GM12878 (cell line): ENCODE results near the gene NDUFV1. TPM values are rescaled to one million over a fixed set of nuclear protein-coding genes. Genes with fewer than 3 reads are reported as not detected.

Experiments used
- ATAC-seq: fragments of 200-7000 bp; cut with Tn5 transposase; 3 replicates; pipeline ENCODE4 v1.9.1; 2020; ENCODE audit warnings: mild to moderate bottlenecking, moderate library complexity
- BruUV-seq: library from RNA; stranded (reverse); fragments of 400-500 nt; replicated peaks from 2 replicates; lab custom pipeline; 2021; lab: Mats Ljungman, UMichigan
- CTCF ChIA-PET: fragments of 300-600 bp; sonication (Branson Sonifier 250); formaldehyde crosslinking; extraction: SDS; loops from one replicate; lab custom pipeline; 2021; ENCODE audit warnings: inconsistent platforms; lab: Yijun Ruan, JAX
- POLR2A ChIA-PET: fragments of 350-600 bp; formaldehyde crosslinking; extraction: SDS; loops from one replicate; lab custom pipeline; 2021; ENCODE audit warnings: inconsistent platforms; lab: Charles Lee
- RAD21 ChIA-PET: fragments of 300-600 bp; sonication (Branson Sonifier 250); formaldehyde crosslinking; loops from one replicate; lab custom pipeline; 2023; ENCODE audit warnings: antibody characterized with exemption; ENCODE audit not compliant: unreplicated experiment; lab: Charles Lee
- SMC1A ChIA-PET: fragments of 300-600 bp; sonication (Branson Sonifier 250); formaldehyde crosslinking; loops from one replicate; lab custom pipeline; 2023; ENCODE audit not compliant: unreplicated experiment, uncharacterized antibody; lab: Charles Lee
- DNase-seq: peaks from one replicate; pipeline ENCODE4 v3.0.0-alpha.2; 2011; ENCODE audit warnings: low read depth, low spot score
- FAIRE-seq: peaks from 3 replicates; lab custom pipeline; 2011; peaks lifted over from hg19 to GRCh38; lab: Jason Lieb, UNC
- H2AFZ ChIP-seq: 2 replicates; pipeline ENCODE4 v1.6.0; 2011; ENCODE audit warnings: low read depth, low read length, control low read depth; ENCODE audit not compliant: control insufficient read depth
- H3K27ac ChIP-seq: 2 replicates; pipeline ENCODE4 v1.5.1; 2011; ENCODE audit warnings: control low read depth; ENCODE audit not compliant: control insufficient read depth, insufficient read depth
- H3K27me3 ChIP-seq, 2 experiments: replicated peaks in 1 of 2; 2 replicates each; pipeline versions ENCODE4 v1.6.0 to v1.6.1; 2011; ENCODE audit warnings: low read length in 1 of 2; ENCODE audit not compliant: control insufficient read depth in 2 of 2, insufficient read depth in 2 of 2
- H3K36me3 ChIP-seq, 2 experiments: 2 replicates each; pipeline ENCODE4 v1.5.1; 2011; ENCODE audit warnings: low read length in 1 of 2; ENCODE audit not compliant: control insufficient read depth in 2 of 2, insufficient read depth in 2 of 2
- H3K4me1 ChIP-seq: 2 replicates; pipeline ENCODE4 v1.6.1; 2011; ENCODE audit warnings: mild to moderate bottlenecking, low read length, moderate library complexity, mixed read lengths; ENCODE audit not compliant: control insufficient read depth, insufficient read depth
- H3K4me2 ChIP-seq: 2 replicates; pipeline ENCODE4 v1.6.0; 2011; ENCODE audit warnings: control low read depth; ENCODE audit not compliant: control insufficient read depth, insufficient read depth
- H3K4me3 ChIP-seq: fragments of 200-600 bp; sonication (generic); 2 replicates; pipeline ENCODE4 v1.5.1; 2016
- H3K79me2 ChIP-seq: 2 replicates; pipeline ENCODE4 v1.6.0; 2011; ENCODE audit warnings: low read length; ENCODE audit not compliant: control insufficient read depth, insufficient read depth
- H3K9ac ChIP-seq: 2 replicates; pipeline ENCODE4 v1.8.0; 2011; ENCODE audit warnings: low read length, control low read depth, mixed read lengths; ENCODE audit not compliant: control insufficient read depth, insufficient read depth
- H3K9me3 ChIP-seq: replicated peaks from 3 replicates; pipeline ENCODE4 v1.5.1; 2011; ENCODE audit warnings: mild to moderate bottlenecking, low read length; ENCODE audit not compliant: control insufficient read depth, insufficient read depth
- H4K20me1 ChIP-seq: 2 replicates; pipeline ENCODE4 v1.6.0; 2011; ENCODE audit not compliant: control insufficient read depth, insufficient read depth
- BCLAF1 ChIP-seq: fragments of 450-650 bp; IDR thresholded peaks from 2 replicates; pipeline ENCODE4 v1.6.1; 2017; ENCODE audit warnings: antibody characterized with exemption, mild to moderate bottlenecking, moderate library complexity
- CHD2 ChIP-seq: IDR thresholded peaks from 2 replicates; pipeline ENCODE4 v1.6.1; 2011; ENCODE audit warnings: low read depth, low read length, improper control_type of control experiment, borderline replicate concordance
- NRF1 ChIP-seq: conservative IDR thresholded peaks from 2 replicates; pipeline ENCODE4 v1.6.1; 2011; ENCODE audit warnings: mild to moderate bottlenecking, low read depth, low read length, improper control_type of control experiment
- PAX5 ChIP-seq: IDR thresholded peaks from 2 replicates; pipeline ENCODE4 v1.6.1; 2011; ENCODE audit warnings: low read depth, low read length, borderline replicate concordance
- RAD21 ChIP-seq: IDR thresholded peaks from 2 replicates; pipeline ENCODE4 v1.6.1; 2011; ENCODE audit warnings: mild to moderate bottlenecking, low read depth, low read length, moderate library complexity; ENCODE audit not compliant: insufficient read depth
- RUNX3 ChIP-seq: IDR thresholded peaks from 2 replicates; pipeline ENCODE4 v1.6.1; 2012; ENCODE audit warnings: low read length, inconsistent platforms
- TCF3 ChIP-seq: IDR thresholded peaks from 2 replicates; pipeline ENCODE4 v1.6.1; 2012; ENCODE audit warnings: low read depth, mild to moderate bottlenecking, low read length, borderline replicate concordance; ENCODE audit not compliant: insufficient read depth
- TCF7 ChIP-seq: IDR thresholded peaks from 2 replicates; pipeline ENCODE4 v1.6.1; 2014; ENCODE audit warnings: antibody characterized with exemption, borderline replicate concordance
- ZNF384 ChIP-seq: IDR thresholded peaks from 2 replicates; pipeline ENCODE4 v1.6.1; 2012; ENCODE audit warnings: low read depth, mild to moderate bottlenecking, low read length, improper control_type of control experiment, borderline replicate concordance
- ZZZ3 ChIP-seq: IDR thresholded peaks from 2 replicates; pipeline ENCODE4 v1.6.1; 2011; ENCODE audit warnings: low read depth; ENCODE audit not compliant: control insufficient read depth, insufficient read length
- WGBS: methylation state at CpG from one replicate; pipeline ENCODE4 v1.1.6; 2016; ENCODE audit warnings: low lambda C conversion rate; ENCODE audit not compliant: insufficient replicate concordance, insufficient coverage; ENCODE audit errors: missing lambda C conversion rate; 5-methylcytosine and 5-hydroxymethylcytosine counted together
- in situ Hi-C: fragments of 300-500 bp; cut with MboI; formaldehyde crosslinking; loops from 9 replicates; pipeline ENCODE4 v1.14.3; 2018; ENCODE audit warnings: mixed read lengths
- intact Hi-C: fragments of 100-400 bp; cut with micrococcal nuclease; formaldehyde crosslinking; loops from one replicate; pipeline ENCODE4 v1.14.2; 2022; ENCODE audit not compliant: unreplicated experiment
- polyA plus RNA-seq, 11 experiments: library from polyadenylated mRNA; depleted of rRNA in 4 of 11; unstranded in 6 of 11; stranded (reverse) in 5 of 11; fragments of >200 nt; fragmentation: Nextera tagmentation in 4 of 11; fragmentation: Illumina TruSeq in 1 of 11; extraction: Ambion mirVana in 4 of 11; extraction: Trizol in 1 of 11; gene quantifications; 1 replicate in 1 of 11; 2 replicates in 10 of 11; pipeline versions ENCODE4 v1.2.1 to v1.2.3, GENCODE V29; 2011 to 2016; ENCODE audit warnings: inconsistent platforms in 2 of 11, missing spikeins in 2 of 11, low read depth in 1 of 11
- total RNA-seq, 4 experiments: library from RNA; depleted of rRNA in 3 of 4; stranded (reverse); fragments of >200 nt in 3 of 4; fragmentation: Illumina TruSeq in 1 of 4; extraction: Trizol in 1 of 4; gene quantifications; 2 replicates each; pipeline versions ENCODE4 v1.2.1 to v1.2.3, GENCODE V29; 2013 to 2021

The NDUFV1 gene
- total and polyA plus RNA-seq, 10 of the 15 experiments (the other 5 are each of a cell fraction or from before 2014, with no cell fraction given) = 8.2 to 380 (median 231) TPM

GRCh38 chr11:67584881-67585873 lies 21.6 kb upstream of the NDUFV1 start (continued):
- TF ChIP-seq ZNF384 = no peak
- TF ChIP-seq ZZZ3 = no peak

DNA sequence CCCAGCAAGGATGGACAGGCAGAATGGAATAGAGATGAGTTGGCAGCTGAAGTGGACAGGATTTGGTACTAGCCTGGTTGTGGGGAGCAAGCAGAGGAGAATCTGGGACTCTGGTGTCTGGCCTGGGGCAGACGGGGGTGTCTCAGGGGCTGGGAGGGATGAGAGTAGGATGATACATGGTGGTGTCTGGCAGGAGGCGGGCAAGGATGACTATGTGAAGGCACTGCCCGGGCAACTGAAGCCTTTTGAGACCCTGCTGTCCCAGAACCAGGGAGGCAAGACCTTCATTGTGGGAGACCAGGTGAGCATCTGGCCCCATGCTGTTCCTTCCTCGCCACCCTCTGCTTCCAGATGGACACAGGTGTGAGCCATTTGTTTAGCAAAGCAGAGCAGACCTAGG lies 20.8 kb upstream of the NDUFV1 start:
- Histone ChIP-seq H3K4me2 (peak overlapping the region; percentile 96), H3K36me3 (peaks cover 4 to 8% of the 10 kb centered on the region in 2 experiments; a peak in 3 of 4 replicates), H3K79me2 (peaks cover 42% of the 10 kb centered on the region), H3K27me3 (no peaks in the 10 kb centered on the region), H3K4me1 (peaks cover 51% of the 10 kb centered on the region), H3K9ac (peak overlapping the region; percentile 43; the same call in 1 of the 2 replicates), H3K4me3 (peak overlapping the region; percentile 85), H2AFZ (no peak overlapping the region), H4K20me1 (no peaks in the 10 kb centered on the region), H3K9me3 (peaks cover 7% of the 10 kb centered on the region; the same call in 2 of the 3 replicates), H3K27ac (peak overlapping the region; percentile 64)
- DNase-seq (no peak), FAIRE-seq (no peak), ATAC-seq (no peak)
- TSS peak; percentile 74 for BruUV-seq
- in situ Hi-C loops = no loop called here
- ChIA-PET CTCF (interaction anchor here (0.5 to 5.8 kb wide), 5 partner anchors 14 to 715 kb away, joined by 3 to 54 read pairs (median 4); no protein-coding TSS in a partner anchor), POLR2A (interaction anchor here (1.2 to 2.5 kb wide), 3 partner anchors 10 to 43 kb away, joined by 4 to 6 read pairs (median 4); no protein-coding TSS in a partner anchor), SMC1A (interaction anchor here (0.8 to 3.3 kb wide), 5 partner anchors 15 to 30 kb away, joined by 3 to 9 read pairs (median 5); no protein-coding TSS in a partner anchor), RAD21 (interaction anchor here (1.4 to 2.9 kb wide), 3 partner anchors 10 to 28 kb away, joined by 3 to 9 read pairs (median 4); no protein-coding TSS in a partner anchor)
- no peak for TF ChIP-seq BCLAF1
- no peak for TF ChIP-seq TCF3
- TF ChIP-seq TCF7 = no peak
- no peak for TF ChIP-seq RAD21
- no peak for TF ChIP-seq CHD2
- TF ChIP-seq RUNX3 = no peak
- no peak for TF ChIP-seq PAX5
- TF ChIP-seq NRF1 = no peak
- intact Hi-C loops = no loop called here
- 69% methylated on average over 4 of the region's 4 CpGs for WGBS
